K562 (cell line): ENCODE results near the gene CCL19.

Experiments used
- TF ChIP-seq, protein P1 (sequence below), 2 experiments: fragments of 450-650 bp; conservative IDR thresholded peaks; 2 replicates each; pipeline ENCODE4 v1.6.1; 2017; ENCODE audit warnings: mild to moderate bottlenecking in 2 of 2, moderate library complexity in 2 of 2
- TF ChIP-seq, protein P2 (sequence below), 3 experiments: IDR thresholded peaks in 2 of 3; conservative IDR thresholded peaks in 1 of 3; 2 replicates each; pipeline ENCODE4 v1.5.1; 2011 to 2012; ENCODE audit warnings: low read length in 3 of 3, mild to moderate bottlenecking in 3 of 3, control low read depth in 2 of 3, improper control_type of control experiment in 1 of 3, inconsistent platforms in 1 of 3, low read depth in 1 of 3, mixed read lengths in 1 of 3, moderate library complexity in 1 of 3; ENCODE audit not compliant: insufficient read depth in 2 of 3

DNA sequence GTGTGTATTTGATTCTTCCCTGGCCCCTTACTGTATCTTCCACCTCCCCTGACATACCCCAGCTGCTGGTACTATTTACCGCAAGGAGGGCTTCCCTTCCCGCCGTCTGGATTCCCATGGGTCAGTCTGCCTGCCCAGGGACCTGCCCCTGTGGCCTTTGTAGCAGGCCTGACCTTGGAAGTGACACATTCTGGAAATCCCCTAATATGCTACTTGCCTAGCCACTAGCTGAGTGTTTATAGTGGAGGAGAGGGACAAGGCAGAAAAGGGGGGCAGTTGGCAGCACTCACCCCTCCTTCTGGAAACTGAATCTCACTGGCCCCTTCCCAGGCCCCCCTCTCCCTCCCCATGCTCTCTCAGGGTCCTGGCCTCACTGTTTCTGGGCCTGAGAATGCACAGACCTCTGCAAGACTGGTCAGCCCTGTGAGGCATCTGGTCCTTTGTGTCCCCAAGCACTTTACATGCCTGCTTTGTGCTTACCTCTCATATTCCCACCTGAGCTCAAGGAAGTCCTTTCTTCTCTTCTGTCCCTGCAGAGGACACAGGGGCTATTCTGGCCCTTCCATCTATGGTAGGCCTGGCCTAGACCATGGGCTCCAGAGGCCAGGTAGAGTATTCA is 27.0 kb upstream of the CCL19 start:
- TF ChIP-seq, protein P1, sequence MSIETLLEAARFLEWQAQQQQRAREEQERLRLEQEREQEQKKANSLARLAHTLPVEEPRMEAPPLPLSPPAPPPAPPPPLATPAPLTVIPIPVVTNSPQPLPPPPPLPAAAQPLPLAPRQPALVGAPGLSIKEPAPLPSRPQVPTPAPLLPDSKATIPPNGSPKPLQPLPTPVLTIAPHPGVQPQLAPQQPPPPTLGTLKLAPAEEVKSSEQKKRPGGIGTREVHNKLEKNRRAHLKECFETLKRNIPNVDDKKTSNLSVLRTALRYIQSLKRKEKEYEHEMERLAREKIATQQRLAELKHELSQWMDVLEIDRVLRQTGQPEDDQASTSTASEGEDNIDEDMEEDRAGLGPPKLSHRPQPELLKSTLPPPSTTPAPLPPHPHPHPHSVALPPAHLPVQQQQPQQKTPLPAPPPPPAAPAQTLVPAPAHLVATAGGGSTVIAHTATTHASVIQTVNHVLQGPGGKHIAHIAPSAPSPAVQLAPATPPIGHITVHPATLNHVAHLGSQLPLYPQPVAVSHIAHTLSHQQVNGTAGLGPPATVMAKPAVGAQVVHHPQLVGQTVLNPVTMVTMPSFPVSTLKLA (conservative IDR thresholded peaks at IDR 0.05), result no peak
- TF ChIP-seq, protein P2, sequence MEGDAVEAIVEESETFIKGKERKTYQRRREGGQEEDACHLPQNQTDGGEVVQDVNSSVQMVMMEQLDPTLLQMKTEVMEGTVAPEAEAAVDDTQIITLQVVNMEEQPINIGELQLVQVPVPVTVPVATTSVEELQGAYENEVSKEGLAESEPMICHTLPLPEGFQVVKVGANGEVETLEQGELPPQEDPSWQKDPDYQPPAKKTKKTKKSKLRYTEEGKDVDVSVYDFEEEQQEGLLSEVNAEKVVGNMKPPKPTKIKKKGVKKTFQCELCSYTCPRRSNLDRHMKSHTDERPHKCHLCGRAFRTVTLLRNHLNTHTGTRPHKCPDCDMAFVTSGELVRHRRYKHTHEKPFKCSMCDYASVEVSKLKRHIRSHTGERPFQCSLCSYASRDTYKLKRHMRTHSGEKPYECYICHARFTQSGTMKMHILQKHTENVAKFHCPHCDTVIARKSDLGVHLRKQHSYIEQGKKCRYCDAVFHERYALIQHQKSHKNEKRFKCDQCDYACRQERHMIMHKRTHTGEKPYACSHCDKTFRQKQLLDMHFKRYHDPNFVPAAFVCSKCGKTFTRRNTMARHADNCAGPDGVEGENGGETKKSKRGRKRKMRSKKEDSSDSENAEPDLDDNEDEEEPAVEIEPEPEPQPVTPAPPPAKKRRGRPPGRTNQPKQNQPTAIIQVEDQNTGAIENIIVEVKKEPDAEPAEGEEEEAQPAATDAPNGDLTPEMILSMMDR (IDR thresholded peaks at IDR 0.05 in 2 of 3, conservative IDR thresholded peaks at IDR 0.05 in 1 of 3; ENCODE audit: insufficient read depth in 2 of 3, low read depth in 1 of 3, low read length in 3 of 3), result no peak
